Measurements from ENCODE around the gene SEMA3E. TPM values are rescaled to one million over a fixed set of nuclear protein-coding genes. Genes with fewer than 3 reads are reported as not detected.
A peak's percentile ranks its signal among the peaks of the same experiment; 100 is the strongest.

The SEMA3E gene
- total RNA-seq, 2 donors from 2014 or later: 0.21 to 1.1 TPM

DNA sequence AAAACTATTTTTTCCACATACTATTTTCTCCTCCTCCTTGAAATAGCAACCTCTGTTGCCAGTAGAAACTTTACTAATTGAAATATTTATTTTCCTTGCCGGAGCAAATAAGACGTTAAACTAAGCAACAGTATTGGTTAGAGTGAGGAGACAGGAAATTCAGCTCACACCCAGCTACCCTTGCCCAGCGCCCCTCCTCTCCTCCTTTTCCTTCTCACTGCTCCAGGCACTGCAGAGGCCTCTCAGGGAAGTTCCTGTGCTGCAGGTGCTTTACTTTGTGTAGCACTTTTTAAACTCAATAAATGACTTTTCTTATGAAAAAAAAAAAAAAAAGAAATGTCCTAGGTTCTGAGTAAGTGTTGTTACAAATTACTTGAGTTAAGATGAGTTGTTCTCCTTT, 134.0 kb downstream of the SEMA3E start:
- ATAC-seq (no peak), DNase-seq (no peak)
- intact Hi-C loops (cut with DNase I): no loop called here

DNA sequence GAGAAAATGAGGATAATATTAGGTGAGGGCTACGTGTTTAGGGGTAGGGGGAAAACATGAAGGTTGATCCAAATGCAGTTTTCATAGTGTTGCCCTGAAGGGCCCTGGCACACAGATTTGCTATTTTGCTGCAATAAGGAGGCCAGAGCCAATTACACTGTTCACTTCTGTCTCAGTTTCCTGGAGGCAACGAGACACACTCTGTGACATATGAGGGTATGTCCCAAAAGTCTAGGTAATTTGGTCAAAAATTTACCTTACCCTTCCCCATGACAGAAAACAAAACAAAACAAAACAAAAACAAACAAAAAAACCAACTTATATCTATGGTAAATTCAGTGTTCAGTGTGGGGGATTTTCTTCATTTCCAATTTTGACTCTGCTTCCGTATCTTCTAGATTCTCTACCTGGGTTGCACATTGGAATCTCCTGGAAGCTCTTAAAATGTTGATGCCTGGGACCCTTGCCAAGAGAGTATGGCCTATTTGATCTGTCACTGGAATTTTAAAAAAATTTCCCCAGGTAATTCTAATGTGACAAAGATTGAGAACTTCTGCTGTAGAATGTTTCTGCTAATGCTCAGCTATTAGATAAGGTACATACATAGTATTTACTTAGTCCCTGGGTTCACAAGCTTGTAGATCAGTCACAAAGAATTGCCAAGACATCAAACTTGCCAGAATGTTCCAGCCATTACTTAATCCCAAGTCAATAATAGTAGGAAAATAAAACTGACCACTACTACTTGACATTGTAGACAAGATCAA, 139.5 kb downstream of the SEMA3E start:
- intact Hi-C loops (cut with DNase I): no loop called here
- ATAC-seq (no peak), DNase-seq (no peak)

DNA sequence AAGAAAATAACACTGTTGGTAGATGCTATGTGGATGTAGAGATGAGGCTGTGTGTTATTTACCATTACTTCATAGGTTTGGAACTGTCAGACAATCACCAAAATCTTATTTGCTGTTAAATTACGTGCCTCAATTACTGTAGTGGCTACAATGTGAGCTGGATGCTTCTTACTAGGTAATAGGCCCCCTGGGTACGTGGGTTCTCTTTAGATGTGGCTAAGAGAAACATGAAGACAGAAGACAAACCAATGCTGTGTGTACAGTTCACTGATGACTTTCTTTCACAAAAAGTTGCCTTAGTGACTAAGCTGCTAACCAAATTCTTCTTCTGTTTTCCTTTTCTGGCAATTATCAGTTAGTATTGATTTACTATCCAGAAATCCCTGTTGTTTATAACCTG, 144.6 kb downstream of the SEMA3E start:
- intact Hi-C loops (cut with DNase I): no loop called here
- ATAC-seq: no peak

DNA sequence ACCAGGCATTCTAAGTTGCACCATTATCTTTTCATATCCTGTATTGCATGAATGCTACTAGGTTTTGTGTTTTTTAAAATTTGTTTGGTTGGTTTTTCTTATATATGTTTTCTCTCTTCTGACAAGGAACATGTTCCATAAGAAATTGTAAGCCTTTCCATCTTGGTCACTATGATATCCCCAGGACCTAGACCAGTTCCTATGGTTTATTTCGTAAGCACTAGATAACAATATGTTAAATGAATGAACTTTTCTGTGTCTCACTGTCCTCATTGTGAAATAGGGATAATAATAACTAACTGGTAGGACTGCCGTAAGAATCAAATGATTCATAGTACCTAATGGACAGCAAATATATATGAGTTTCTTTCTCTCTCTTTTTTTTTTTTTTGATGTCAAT, 146.3 kb downstream of the SEMA3E start:
- DNase-seq (no peak), ATAC-seq (no peak)
- intact Hi-C loops (cut with DNase I): no loop called here

More for the DNA sequence above, 144.6 kb downstream of the SEMA3E start:
- DNase-seq: no peak

DNA sequence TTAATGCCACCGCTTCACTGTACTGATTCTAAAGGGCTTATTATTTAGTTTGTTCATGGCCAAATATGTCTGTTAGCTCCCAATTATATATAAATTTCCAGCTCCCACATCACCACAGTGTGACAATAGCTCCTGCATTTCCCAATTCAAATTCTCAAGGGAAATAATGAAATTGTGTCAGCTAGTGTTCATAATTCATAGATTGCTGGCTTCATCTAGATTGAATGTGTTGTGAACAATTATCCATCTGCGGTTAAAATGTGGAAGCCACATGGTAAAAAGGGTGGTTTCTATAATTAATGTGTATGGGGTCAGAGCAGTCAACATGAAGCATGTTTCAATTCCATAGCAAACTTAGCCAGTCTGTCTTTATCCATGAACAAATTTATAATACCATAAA, 154.3 kb downstream of the SEMA3E start:
- ATAC-seq: no peak
- intact Hi-C loops (cut with DNase I): no loop called here
- DNase-seq: no peak

DNA sequence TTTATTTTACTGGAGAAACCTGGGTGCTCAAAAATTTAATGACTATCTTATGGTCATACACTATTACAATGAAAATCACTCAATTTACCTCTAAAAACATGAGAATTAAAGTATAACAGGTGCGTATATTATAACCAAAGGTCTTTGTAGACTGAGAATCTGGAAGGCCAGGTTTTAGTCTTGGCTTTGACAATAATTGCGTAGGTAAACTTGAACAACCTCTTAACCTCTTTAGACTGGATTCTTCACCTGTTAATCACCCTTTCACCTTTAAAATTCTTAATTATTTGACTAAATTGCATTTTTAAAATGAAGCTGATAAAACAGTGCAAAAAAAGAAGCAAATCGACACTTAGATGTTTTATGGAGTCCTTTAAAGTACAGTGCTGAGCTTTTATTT, 156.1 kb downstream of the SEMA3E start:
- ATAC-seq: no peak
- intact Hi-C loops (cut with DNase I): no loop called here
- DNase-seq: no peak

DNA sequence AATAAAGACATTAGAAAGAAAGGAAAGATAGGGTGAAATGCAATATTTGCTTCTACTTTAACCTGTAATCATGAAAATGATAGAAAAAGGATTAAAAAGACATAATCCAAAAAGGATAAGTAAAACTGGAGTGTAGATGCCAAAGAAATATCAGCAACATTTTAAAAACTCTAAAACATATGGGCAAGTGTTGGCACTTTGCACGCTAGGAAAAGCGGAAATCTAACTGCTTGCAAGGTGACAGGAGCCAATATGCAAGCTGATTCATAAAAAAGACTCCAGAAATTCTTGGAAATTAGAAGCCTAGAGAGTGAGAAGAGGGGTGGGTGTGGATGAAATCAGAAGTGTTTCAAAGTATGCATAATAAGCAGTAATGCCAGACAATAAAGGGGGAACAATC, 161.1 kb downstream of the SEMA3E start:
- DNase-seq (no peak), ATAC-seq (no peak)
- intact Hi-C loops (cut with DNase I): no loop called here

DNA sequence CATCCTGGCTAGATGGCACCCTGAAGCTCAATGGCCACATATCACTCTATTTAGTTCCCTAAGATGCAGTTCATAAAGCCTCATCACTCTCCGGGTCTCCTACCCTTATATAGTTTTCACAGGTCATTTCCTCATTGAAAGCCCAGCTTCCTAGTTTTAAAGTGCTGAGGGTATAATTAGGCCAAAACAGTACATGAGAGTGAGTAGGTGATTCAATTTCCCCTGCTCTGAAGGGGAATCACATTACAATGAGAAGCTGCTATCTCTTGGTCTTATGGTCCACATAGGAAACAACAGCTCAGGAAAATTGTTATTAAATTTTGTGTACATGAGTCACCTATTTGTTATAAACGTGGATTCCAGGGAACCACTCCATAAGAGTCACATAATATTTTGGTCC, 162.0 kb downstream of the SEMA3E start:
- ATAC-seq: no peak
- DNase-seq: no peak
- intact Hi-C loops (cut with DNase I): no loop called here

DNA sequence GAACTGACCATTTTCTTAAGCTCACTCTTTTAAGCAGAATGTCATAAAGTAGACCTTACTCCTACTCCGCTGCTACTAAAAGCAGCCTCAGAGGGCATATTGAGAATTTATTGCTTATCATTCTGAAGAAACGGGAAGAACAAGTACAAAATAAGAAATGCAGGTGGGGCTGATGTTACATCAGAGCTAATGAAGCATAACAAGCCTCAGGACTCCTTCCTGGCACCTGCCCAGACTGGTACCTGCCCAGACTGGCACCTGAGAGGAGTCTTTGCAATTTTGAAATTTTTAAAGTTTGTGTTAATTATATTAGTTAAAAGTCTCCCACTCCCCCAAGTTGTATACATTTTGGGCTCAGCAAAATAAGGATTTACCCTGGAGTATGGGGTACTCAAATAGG, 162.4 kb downstream of the SEMA3E start:
- ATAC-seq (no peak), DNase-seq (no peak)
- intact Hi-C loops (cut with DNase I): no loop called here

DNA sequence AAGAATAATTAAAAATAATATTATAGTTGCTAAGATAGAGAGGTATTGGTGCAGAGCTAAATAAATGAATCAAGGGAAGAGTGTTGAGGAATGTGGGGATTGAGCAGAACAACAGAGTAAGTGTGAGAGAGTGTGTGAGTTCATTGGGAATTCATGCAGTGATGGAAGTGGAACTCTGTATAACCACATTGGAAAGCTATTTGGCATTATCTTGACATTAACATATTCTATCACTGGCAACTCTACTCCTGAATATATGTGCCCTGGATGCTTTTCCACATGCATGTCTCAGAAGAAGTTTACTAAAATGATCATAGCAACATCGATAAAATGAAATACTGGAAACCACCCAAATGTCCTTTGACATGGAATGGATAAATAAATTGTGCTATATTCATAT, 164.1 kb downstream of the SEMA3E start:
- no peak for DNase-seq
- ATAC-seq: no peak
- intact Hi-C loops (cut with DNase I): no loop called here

DNA sequence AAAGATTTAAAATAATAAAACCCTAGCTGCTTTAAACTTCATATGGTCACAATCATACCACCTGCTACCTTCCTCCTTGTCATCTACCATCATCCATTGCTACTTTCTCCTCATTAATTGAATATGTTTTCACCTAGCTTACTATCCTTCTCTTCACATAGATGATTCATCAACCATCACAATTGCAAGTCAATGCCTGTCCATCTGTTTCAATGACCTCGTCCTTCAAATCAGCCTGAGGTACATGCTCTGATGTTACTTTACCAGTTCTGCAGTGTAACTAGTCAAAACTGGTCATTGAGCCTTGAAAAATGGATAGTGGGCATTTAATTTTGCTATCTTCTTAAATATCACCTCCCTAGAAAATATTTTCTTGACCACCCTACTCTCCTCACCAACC, 164.7 kb downstream of the SEMA3E start:
- DNase-seq: no peak
- no peak for ATAC-seq
- intact Hi-C loops (cut with DNase I): no loop called here

DNA sequence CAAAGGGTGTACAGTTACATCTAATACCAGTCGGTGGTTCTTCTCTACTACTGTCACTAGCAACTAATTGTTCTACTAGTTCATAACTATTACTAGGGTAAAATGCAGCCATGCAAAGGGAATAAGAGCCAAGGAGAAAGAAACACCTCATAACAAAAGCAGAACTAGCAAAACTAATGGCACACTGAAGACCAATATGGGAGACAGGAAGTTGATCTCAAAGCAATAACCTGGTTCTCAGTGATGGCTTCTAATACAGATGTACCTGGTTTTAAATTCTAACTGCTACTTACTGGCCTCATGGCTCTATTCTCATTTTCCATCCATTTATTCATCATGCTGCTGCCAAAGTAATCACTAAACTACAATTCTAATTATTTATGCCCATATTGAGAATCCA, 170.3 kb downstream of the SEMA3E start:
- intact Hi-C loops (cut with DNase I): no loop called here
- ATAC-seq (no peak), DNase-seq (no peak)

DNA sequence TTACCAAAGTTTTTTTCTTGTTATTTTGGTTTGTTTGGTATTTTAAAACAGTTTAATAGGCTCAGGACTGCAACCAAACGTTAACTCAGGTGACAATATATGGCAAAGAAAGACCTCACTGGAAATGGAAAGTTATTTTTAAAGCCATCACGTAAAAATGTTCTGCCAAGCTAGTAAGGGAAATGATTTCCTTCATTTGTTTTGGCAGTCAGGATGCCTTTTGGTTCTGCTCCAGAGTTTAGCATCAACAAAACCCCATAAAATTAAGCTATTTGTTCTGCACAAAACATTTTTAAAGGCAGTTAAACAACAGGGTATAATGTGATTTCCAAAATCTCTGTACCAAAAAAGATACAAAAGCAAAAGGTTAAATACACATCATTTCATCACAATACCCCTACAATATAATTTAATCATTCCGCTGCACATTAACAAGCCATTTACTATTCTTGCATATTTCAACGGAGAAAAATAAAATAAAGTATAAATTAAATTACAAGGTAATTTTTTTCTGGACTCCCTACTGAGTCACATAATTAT, 172.4 kb downstream of the SEMA3E start:
- ATAC-seq (no peak), DNase-seq (no peak)
- intact Hi-C loops (cut with DNase I): no loop called here

DNA sequence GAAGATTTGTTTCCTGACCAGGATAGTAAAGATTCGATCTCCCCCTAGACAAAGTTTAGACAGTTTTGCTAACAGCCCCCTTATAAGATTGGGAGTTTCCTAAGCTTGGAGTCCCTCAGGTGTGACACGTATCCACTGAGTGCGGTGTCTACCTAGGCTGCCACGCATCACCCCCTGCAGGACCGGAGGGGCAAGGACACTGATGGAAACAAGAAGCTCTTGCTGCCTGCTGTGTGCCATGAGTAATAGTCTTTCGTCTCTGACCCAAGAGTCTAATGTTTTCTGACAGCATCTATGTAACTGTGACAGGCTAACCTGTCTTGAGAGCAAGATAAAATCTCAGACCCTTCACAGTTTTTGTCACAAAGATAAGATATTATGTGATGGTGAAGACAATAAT, 173.5 kb downstream of the SEMA3E start:
- intact Hi-C loops (cut with DNase I): no loop called here
- ATAC-seq (no peak), DNase-seq (no peak)

DNA sequence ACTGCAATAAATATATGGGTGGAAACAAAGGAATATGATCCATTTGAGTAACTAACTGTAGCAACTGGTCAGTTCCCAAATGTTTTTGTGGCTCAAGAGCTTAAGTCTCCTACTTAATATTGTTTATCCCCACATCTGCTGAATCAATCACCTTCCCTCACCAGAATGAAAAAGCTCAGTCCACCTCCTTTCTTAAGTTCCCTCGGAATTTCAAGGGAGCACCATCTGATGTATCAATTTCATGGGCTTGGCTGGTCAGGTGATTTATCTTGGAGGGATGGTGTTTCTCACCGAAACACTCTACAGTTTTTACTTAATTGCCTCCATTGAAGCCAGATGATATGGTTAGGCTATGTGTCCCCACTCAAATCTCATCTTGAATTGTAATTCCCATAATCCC, 176.6 kb downstream of the SEMA3E start:
- intact Hi-C loops (cut with DNase I): no loop called here
- ATAC-seq (no peak), DNase-seq (no peak)

DNA sequence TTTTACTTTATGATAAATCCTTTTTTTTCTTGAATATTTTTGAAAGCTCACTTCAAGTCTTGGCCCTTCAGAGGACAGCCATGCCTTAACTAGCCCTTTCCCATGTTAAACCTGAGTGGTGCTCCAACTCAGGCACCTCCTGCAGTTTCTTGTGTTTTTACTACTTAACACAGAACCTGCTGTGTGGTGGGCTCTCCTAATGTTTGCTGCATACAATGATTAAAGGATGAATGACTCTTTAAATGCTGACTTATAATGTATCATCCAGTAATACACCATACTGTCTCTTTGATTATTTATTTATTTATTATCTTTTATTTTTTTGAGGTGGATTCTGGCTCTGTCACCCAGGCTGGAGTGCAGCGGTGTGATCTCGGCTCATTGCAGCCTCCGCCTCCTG, 179.4 kb downstream of the SEMA3E start:
- no peak for DNase-seq
- intact Hi-C loops (cut with DNase I): no loop called here

DNA sequence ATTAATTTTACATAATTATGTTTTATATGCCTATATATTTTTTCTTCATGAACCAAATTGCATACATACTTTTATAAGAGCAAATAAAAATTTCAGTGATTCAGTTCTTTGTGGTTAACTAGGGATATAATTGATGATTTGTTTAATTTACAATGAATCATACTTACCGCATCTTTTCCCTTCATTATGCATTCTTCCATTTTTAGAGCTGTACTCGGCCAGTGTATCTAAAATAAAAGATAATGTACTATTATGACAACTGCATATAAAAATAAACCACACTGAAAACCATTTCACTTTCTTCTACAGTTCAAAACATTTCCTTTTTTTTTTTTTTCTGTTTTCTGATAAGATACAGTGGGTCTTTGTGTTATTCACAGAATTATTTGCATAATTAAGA, 179.9 kb downstream of the SEMA3E start:
- DNase-seq: no peak
- ATAC-seq: no peak
- intact Hi-C loops (cut with DNase I): no loop called here

More for the DNA sequence above, 179.4 kb downstream of the SEMA3E start:
- no peak for ATAC-seq

DNA sequence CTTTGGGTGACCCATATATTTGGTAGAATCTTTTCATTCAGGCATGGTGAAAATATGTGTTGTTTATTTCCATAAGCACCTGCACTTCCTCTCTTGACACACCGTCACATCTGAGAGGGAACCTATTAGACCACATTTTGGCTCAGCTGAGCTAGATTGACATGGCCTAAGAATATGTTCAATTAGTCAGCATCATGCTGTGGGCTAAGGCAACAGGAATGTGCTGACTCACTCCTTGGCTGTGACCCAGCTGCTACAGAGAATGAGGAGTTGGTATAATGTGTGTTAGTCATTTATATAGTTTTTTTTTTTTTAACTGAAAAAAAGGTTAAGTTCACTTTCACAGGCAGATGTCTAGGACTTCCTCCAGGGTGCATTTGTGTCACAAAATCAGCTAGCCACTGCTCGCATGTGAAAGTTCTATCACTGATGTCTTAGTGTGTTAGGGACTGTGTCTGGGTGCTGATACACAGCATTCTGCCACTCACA, 180.6 kb downstream of the SEMA3E start:
- peak; percentile 81 for DNase-seq
- intact Hi-C loops (cut with DNase I): no loop called here
- peak; percentile 78 to 96 for ATAC-seq

DNA sequence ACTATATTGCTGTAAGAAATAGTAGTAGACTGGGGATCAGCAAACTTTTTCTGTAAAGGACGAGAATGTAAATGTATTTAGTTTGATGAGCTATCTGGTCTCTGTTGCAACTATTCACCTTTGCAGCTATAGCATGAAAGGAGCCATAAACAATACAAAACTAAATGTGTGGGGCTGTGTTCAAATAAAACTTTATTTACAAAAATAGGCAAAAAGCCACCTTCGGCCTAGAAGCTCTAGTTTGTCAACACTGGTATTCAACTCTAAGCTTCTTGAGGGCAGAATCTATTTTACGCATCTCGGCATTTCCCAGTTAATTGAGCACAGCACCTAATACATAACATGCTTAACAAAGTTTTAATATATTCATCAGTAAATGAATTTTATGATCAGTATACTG, 181.4 kb downstream of the SEMA3E start:
- DNase-seq: no peak
- intact Hi-C loops (cut with DNase I): no loop called here
- ATAC-seq: no peak

DNA sequence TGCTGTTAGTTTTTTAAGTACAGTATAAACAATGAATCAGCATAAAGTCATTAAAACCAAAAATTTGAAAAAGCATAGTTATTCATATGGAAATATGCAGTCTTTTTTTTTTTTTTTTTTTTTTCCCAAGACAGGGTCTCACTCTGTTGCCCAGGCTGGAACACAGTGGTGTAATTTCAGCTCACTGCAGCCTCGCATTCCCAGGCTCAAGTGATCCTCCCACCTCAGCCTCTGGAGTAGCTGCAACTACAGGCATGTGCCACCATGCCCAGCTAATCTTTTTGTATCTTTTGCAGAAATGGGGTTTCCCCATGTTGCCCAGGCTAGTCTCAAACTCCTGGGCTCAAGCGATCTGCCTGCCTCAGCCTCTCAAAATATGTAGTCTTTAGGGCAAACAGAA, 182.0 kb downstream of the SEMA3E start:
- intact Hi-C loops (cut with DNase I): no loop called here
- DNase-seq (no peak), ATAC-seq (no peak)

DNA sequence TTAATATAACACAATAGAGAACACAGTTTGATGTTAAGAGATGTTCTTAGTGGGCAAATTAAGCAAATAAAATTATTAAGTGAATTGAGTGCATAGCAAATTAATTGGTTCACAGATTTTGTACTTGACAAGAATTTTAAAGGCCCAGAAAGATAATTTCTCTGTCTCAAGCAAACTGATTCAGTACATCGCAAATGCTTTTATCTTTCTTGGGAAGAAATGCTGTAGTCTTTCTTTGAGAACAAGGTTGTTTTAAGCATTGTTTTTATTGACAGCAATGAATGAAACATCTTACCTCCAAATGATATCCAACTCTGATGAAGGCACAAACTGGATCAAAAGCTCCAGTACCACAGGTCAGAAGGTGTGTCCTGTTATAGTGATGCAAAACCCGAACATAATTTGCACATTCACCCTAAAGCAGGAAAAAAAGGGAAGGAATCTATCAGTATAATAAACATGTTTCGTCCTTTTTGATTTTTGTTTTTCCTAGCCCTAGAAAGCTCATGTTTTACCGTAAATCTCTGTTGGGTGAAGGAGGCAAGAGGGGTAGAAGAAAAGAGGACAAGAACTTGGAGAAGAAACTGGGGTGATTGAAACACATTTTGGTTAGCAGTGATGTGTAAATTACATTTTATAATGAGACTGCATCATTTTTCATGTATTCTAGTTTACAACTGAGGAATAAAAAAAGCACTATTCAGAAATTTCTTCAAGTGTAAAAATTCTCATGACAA, 182.6 kb downstream of the SEMA3E start:
- ATAC-seq: no peak
- intact Hi-C loops (cut with DNase I): no loop called here
- DNase-seq: no peak
